GM18868 (cell line): ENCODE measurements around the gene CDCP1.

ENCODE experiments used
- ATAC-seq: cut with Tn5 transposase; IDR thresholded peaks from one replicate; pipeline ENCODE4 v1.9.1; 2021; ENCODE audit warnings: mild to moderate bottlenecking, moderate library complexity; ENCODE audit not compliant: unreplicated experiment

Gene CDCP1

DNA sequence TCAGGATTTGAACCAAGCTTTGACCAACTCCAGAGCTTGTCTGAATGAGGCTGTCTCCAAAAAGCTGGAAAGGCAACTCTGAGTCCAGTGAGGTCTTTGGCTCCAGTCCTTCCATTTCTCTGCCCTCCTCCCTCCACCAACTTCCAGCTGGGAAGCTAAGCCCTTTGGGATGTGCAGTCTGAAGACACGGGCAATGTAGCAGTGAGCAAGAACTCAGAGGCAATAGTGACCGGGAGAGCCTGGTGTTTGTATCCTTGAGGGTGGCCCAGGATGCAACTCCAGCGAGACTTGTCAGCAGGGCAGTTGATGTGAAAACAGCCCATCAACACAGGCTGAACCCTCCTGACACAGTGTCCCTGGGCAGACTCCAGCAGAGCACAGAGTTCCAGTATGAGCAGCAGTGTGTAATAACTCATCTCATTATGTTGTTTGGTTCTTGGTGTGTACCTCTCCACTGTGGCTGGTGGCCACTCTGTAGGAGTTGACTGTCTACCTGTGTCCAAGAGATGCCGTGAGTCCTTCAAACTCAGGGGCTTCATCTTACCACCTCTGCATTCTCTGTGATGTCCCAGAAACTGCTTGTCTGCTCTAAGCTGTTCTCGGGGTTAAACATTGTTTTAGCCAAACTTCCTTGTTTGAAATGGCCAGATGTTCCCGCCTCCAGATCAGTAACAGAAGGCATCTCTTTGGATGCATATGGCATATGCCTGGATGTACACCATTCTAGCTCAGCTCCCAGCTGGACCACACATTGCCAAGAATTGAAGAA is 6.6 kb downstream of the CDCP1 start:
- no peak for ATAC-seq

DNA sequence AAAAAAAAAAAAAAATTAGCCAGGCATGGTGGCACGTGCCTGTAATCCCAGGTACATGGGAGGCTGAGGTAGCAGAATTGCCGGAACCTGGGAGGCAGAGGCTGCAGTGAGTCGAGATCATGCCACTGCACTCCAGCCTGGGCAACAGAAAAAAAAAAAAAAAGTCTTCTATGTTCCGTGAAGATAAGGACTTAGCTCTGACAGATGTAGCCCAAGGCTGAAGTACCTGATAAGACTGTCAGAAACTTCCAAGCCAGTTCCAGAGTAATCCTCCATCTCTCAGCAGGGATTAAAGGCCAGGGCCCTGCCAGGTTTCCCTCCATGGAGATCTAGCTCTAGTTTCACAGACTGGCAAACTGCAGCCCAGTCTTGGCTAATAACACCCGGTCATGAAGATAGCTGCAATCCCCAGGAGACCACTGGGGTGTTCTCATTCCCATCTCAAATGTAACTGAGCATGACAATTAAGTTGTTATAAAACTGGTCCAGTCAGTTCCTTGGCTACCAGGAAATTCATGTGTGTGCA is 8.5 kb downstream of the CDCP1 start:
- ATAC-seq = no peak

DNA sequence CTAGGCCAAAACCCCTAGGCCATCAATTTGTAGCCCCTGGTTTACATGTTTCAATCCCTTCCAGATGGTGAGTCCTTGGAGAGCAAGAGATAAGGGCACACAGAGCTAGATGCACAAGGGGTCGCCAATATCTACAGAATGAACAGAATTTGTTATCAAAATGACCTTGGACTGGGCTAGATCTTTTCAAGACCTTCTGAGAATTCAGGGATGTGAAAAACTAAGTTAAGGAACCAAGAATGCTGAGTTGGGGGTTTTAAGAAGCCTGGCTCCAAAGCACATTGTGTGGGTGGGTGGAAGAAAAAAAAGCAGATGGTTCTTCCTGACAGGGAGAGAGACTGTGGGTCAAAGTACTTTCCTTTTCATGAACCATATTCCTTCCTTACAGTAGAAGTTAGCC is 10.2 kb downstream of the CDCP1 start:
- no peak for ATAC-seq

DNA sequence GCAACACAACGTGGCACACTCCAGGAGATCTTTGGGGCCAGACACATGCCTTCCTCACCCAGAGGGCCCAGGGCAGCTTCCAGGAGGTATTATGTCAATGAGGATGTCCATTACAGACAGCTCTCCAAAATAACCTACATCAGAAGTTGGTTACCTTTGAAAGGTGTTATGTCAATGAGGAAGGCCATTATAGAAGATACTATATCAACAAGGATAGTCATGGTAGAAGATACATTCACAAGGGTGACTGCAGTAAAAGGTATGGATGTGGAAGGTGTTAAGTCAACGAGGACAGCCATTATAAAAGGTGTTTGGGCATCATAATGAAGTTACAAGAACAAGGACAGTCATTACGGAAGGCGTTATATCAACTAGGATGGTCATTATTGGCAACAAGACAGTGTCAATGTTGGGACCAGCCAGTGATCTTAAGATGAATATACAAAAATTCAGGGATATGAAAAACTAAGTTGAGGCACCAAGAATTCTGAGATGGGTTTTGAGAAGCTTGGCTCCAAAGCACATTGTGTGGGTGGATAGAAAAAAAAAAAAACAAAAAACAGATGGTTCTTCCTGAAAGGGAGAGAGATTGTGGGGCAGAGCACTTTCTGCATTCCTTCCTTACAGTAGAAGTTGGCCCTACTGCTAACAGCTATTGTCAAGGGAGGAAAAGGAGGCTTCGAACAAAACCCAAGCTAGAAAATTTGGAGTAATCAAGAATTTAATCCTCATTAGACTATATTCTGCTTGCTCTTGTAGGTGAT is 11.2 kb downstream of the CDCP1 start:
- ATAC-seq = no peak

DNA sequence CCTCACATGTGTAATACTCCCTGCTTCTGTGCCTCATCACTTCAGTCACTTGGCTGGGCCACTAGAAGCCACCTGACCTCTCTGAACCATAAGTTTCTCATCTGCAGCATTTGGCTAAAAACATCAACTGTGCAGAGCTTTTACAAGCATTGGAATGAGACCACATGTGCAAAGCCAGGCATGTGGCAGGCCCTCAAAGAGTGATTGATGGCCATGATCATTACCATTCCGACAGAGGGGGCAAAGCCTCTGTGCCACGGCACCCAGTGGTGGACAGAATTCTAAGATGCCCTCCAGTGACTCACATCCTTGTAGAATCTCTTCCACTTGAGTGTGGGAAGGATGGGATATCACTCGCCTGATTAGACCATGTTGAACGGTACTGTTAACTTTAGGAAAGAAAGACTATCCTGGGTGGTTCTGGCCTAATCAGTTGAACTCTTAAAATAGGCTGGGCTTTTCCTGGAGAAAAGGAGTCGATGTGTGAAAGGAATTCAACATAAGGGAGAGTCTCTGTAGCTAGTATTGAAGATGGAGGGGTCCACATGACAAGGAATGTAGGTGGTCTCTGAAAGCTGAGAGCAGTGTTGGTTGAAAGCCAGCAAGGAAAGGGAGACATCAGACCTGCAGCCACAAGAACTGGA is 13.5 kb downstream of the CDCP1 start:
- ATAC-seq = no peak

DNA sequence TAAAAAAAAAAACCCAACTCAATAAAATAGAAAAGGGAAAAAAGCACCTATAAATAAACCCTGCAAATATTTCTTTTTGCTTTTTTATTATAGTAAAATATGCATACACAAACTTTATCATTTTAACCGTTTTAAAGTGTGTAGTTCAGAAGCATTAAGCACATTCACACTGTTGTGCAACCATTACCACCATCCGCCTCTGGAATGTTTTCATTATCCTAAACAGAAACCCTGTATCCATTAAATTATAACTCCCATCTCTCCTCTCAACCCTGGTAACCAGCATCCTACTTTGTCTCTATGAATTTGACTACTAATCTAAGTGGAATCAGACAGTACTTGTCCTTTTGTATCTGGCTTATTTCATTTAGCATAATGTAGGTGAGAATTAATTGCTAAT is 15.0 kb downstream of the CDCP1 start:
- no peak for ATAC-seq

DNA sequence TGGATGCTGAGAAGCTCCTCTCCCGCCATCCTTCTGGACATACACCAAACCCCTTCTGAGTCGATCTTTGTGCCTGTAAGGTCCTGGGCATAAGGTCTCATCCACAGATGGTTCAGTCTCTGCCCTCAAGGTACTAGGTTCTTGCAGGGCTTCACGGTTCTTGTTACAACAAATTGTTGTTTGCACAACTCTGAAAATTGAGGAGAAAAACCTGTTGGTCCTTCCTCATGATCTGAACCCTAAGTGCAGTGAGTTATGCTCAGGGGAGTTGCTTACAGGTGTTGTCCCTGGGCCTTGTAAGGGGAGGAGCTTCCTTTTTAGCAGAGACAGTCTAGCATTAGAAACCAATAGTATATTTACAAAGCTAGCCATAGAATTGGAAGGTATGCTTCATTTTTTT is 15.7 kb downstream of the CDCP1 start:
- no peak for ATAC-seq

DNA sequence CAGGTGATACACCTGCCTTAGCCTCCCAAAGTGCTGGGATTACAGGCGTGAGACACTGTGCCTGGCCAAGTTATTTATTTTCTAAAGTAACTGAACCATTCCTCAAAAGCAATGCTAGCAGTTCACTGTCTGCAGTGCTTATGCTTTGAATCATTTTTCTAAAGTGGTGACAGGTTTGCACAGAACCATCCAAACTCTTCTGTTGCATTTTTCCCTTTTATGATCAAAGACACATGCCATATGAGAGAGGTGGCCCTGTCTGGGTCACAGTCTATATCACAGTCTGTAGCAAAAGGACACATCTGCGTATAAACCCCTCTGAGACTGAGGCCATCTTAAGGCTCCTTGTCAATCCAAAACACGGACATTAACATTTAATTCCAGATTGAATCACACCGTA is 17.2 kb downstream of the CDCP1 start:
- no peak for ATAC-seq

DNA sequence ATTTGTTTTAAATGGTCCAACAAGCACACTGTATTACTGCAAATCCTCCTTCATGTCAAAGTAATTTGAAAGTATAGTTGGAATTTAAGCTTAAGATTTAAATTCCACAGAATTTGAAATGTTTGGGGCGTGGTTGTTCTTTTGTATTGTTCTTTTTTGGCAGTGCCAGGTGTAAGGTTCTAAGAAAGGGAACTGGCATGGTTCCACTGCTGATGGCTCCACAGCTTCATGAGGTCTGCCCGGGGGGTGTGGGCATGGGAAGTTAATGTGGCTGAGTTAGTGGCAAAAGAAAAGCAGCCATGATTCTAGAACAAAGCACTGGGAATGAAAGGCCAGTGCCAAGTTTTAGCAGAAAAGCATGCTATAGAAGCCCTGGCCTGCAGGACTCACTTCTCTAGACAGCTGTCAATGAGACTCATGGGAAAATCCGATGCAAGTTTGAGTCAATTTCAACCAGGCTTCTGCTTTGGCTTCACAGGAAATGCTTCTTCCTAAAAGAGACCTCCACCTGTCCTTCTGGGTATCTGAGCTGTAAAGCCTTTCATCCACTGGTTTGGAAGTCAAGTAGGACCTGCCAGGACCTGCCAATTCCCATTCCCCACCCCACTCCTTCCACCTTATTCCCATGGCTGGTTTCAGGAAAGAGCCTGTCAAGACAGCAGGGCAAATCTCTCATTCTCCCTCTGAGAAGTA is 18.9 kb downstream of the CDCP1 start:
- ATAC-seq = no peak

DNA sequence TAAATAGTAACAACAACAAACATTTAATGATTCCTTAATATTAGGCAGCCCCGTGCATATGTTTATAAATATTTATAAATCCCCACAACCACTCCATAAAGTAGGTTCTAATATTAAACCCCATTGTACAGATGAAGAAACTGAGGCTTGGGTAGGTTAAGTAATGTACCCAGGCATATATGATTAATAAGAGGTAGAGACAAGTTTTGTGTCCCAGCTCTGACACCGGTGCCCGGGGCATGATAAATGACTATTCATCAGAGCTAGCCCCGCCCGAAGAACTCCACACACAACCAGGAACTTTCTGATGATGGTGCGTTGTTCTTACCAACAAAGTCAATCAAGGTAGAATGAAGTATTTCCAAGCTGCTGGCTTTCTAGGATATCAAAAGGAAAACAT is 19.4 kb downstream of the CDCP1 start:
- no peak for ATAC-seq

DNA sequence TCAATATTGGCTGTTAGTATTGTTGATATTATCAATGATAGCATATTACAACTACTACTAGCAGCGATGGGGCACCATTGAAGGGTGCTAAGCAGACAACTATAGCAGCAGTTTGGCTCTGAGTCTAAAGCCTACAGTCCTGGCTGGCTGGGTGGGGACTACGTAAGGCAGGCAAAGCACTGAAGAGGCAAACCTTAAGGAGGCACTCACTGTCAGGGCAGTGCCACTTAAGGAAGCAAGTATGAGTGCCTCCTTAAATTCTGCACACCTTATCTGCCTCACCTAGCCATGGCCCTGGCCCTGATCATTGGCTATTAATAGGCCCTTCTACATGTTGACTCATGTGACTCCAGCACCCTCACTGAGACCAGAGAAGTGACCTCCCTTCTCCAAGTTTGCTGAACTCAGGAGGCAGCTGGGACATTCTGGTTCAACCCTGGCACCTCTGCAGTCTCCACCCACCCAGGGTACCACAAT is 20.6 kb downstream of the CDCP1 start:
- ATAC-seq = no peak

DNA sequence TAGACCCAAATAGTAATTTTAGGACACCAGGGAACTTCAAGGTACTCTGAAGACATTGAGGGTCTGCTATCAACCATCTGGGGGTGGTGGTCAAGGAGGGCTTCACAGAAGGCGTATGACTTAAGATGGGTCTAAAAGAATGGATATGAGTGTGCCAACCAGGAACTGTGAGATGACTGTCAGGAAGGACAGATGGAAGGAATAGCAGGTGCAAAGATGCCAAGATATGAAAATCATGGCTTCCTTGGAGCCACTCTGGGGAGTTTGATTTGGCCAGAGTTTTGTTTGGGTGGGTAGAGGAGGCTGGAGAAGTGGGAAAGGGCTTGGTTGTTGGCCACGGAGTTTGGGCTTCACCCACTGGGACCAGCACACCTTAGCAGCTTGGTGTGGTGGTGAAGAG is 21.2 kb downstream of the CDCP1 start:
- no peak for ATAC-seq

DNA sequence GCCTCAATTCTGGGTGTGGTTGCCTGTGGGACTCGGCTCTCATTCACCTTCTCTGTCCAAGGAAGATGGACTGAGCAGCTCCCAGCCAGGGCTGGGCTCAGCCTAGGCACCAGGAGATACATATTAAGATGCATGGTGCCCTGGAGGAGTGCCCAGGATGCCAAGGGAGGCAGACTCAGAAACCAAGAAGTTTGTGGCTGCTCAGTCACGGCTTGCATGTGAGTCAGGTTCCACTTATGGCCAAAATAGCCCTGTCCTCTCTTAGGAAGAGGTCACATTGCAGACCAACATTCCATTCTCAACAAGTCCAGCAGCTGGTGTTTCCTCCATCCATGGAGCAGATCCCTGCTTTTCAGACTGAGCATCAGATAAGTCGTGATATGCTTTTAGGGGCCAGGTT is 21.8 kb downstream of the CDCP1 start:
- no peak for ATAC-seq

DNA sequence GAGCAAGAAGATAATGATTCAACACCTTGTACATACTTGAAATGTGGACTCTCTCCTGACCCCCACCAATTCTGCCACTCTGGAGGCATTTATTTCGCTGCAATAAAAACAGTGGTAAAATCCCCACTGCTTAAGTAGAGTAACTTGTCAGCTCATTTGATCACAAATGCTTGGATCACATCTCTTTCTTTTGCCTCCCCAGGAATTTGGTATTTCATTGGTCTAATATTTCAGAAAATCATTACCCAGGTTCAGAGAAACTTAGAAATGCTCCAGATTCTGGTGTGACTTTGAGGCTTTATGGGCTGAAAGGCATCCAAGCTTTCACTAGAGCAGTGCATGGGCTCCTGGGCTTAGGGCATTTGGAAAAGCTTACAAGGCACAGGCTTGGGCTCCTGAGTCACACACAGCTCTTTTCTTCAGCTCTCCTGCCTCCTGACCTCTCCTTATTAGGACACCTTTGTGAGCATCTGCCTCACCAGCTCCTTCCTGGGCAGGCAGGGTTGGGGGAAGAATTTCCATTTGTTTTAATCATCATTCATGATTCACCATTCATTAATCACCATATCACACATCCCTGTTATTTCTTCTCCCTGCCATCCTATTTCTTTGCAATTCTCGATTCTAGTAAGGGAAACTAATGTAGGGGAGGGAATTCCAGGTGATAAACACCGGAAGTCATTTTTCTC is 22.5 kb downstream of the CDCP1 start:
- no peak for ATAC-seq

DNA sequence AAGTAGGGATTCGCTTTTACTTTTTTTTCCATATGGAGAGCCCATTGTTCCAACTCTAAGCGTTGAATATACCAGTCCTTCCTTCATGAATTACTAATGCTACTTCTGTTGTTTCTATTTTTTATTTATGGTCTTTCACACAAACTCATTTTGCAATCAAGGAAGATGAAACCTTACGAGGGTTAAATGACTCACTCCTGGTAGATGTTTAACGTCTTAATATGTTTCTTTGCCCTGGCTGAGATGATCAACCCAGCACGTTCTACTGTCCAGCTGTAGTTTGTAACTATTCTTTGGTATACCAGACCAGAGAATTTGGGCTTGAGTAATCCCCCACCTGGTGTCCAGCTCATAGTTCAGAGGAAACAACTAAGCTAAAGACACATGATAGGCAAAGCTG is 23.1 kb downstream of the CDCP1 start:
- ATAC-seq = no peak

DNA sequence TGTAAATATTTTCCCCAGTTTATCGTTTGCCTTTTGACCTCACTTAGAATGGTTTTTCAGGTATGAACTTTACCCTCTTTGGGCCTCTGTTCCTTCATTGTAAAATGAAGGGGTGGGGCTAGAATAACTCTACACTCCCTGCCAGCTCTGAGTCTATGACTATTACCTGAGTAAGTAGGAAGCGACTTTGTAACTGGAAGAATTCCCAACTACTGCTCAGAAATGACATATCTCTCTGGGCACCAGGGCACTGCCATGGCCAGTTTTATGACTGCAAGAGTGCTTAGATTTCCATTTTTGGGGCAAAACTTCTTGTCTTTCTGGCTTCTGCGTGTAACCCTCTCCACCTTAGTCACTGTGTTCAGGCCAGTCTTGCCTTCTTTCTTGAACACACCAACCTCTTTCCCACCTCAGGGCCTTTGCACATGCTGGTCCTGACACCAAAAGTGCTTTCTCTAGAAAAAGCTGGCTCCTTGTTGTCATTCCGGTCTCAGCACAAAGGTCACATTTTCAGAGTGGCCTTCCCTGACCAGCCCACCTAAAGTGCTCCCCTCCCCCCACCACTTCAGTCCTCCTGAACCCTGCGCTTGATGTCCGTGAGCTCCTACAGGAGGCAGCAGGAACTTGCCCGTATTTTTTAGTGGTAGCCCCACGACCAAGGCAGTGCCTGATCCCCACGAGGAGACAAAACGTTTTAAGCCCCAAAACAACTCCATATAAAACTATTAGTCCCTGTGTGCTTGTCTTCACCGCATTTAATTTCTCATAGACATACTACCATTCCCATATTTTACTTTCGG is 25.6 kb downstream of the CDCP1 start:
- ATAC-seq = no peak

DNA sequence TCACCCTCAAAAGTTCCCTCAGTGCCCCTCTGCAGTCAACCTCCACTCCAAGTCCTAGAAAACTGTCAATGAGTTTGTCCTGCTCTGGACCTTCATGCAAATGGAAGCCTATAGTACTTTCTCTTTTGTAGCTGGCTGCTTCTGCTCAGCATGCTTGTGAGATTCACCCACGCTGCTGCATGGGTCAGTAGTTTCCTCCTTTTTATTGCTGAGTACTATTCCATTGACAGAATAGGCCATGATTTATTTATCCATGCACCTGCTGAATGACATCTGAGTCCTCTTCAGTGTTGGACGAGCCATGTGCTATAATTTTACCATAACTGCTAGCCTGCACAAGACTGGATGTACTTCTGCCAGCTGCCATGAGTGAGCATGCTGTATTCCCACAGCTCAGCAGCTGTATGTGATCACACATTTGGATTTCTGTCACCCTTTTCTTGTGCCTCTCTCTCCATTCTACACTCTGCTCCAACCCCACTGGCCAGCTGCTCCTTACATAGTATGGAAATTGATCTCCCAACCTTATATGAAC is 26.3 kb downstream of the CDCP1 start:
- ATAC-seq = no peak

DNA sequence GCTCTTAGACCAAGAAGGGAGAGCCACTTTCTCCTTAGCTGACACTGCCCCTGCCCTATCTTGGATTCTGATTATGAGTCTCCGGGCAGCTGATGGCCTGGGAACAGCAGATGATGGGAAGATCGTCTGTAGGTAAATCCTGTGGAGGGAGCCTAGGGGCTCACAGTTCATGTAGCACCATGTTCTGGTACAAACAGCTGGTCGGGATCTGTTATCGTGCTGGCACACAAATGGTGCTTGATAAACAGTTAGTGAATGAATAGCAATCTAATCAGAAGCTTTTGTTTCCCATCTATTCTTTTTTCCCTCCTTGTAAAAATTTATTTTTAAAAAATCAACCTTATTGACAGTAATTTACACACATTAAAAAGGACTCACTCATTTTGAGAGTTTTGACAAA is 26.8 kb downstream of the CDCP1 start:
- no peak for ATAC-seq

DNA sequence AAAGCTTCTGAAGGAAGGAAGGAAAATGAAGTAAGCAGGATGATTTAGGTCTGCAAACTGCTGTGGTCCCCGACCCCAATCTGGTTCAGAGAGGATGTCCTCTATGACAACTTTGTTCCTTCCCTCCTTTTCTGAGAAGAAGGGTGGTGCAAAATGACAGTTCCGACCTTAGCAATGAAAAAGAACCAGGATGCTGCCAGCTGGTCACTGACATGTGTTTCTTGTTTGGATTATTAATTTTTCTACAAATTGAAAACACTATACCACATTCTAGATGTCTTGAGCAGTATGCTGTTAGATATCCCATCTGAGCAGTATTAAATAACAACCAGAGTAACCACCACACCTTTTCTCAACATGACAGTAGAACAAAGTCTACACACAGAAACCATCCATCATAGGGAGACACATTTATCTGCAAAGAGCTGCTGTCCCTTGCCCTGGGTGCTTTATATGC is 27.5 kb downstream of the CDCP1 start:
- no peak for ATAC-seq
